H9 (cell line): ENCODE results near the gene ZER1. TPM values are rescaled to one million over a fixed set of nuclear protein-coding genes. Genes with fewer than 3 reads are reported as not detected.

Source experiments
- DNase-seq: peaks from one replicate; pipeline ENCODE4 v3.0.0-alpha.2; 2017
- H2AFZ ChIP-seq: one replicate; pipeline ENCODE4 v1.6.1; 2013; ENCODE audit warnings: mild to moderate bottlenecking, low read length, control low read depth, moderate library complexity
- H2AK5ac ChIP-seq: 2 replicates; pipeline ENCODE4 v1.6.1; 2013; ENCODE audit warnings: low read length, control low read depth, mixed read lengths; ENCODE audit not compliant: insufficient read length
- H2BK120ac ChIP-seq: one replicate; pipeline ENCODE4 v1.6.1; 2013; ENCODE audit warnings: low read depth, mild to moderate bottlenecking, low read length, control low read depth, inconsistent platforms; ENCODE audit not compliant: poor library complexity, severe bottlenecking
- H2BK12ac ChIP-seq: 2 replicates; pipeline ENCODE4 v1.6.1; 2013; ENCODE audit warnings: low read length, control low read depth, mixed read lengths, low read depth; ENCODE audit not compliant: insufficient read length
- H2BK15ac ChIP-seq: 2 replicates; pipeline ENCODE4 v1.6.1; 2013; ENCODE audit warnings: low read depth, low read length, control low read depth
- H2BK20ac ChIP-seq: one replicate; pipeline ENCODE4 v1.6.1; 2013; ENCODE audit warnings: low read depth, mild to moderate bottlenecking, low read length, control low read depth, inconsistent platforms; ENCODE audit not compliant: poor library complexity, severe bottlenecking
- H2BK5ac ChIP-seq: 2 replicates; pipeline ENCODE4 v1.6.1; 2013; ENCODE audit warnings: low read length, control low read depth, mixed read lengths; ENCODE audit not compliant: insufficient read length
- H3K14ac ChIP-seq: 2 replicates; pipeline ENCODE4 v1.6.1; 2013; ENCODE audit warnings: low read length, control low read depth; ENCODE audit not compliant: insufficient read depth
- H3K18ac ChIP-seq: 2 replicates; pipeline ENCODE4 v1.6.1; 2013; ENCODE audit warnings: low read depth, mild to moderate bottlenecking, mixed read lengths, low read length, control low read depth; ENCODE audit not compliant: insufficient read length
- H3K23ac ChIP-seq: 2 replicates; pipeline ENCODE4 v1.6.1; 2013; ENCODE audit warnings: low read length, control low read depth, mixed read lengths, low read depth; ENCODE audit not compliant: insufficient read length
- H3K23me2 ChIP-seq: 2 replicates; pipeline ENCODE4 v1.6.1; 2013; ENCODE audit warnings: low read depth, mild to moderate bottlenecking, mixed read lengths, low read length, control low read depth; ENCODE audit not compliant: insufficient read length, poor library complexity, severe bottlenecking
- H3K27ac ChIP-seq: 2 replicates; pipeline ENCODE4 v1.5.1; 2013; ENCODE audit warnings: low read length, control low read depth, mixed read lengths, low read depth; ENCODE audit not compliant: insufficient read length
- H3K27me3 ChIP-seq: 2 replicates; pipeline ENCODE4 v1.6.1; 2013; ENCODE audit warnings: low read length, control low read depth, inconsistent platforms; ENCODE audit not compliant: insufficient read depth
- H3K4ac ChIP-seq: 2 replicates; pipeline ENCODE4 v1.6.1; 2013; ENCODE audit warnings: low read depth, mild to moderate bottlenecking, control low read depth, inconsistent platforms, low read length, moderate library complexity
- H3K4me1 ChIP-seq: 2 replicates; pipeline ENCODE4 v1.6.1; 2013; ENCODE audit warnings: low read length, control low read depth, inconsistent platforms; ENCODE audit not compliant: insufficient read depth
- H3K4me2 ChIP-seq: 2 replicates; pipeline ENCODE4 v1.6.1; 2013; ENCODE audit warnings: low read length, control low read depth, mixed read lengths; ENCODE audit not compliant: insufficient read length, insufficient read depth
- H3K56ac ChIP-seq: 2 replicates; pipeline ENCODE4 v1.6.1; 2013; ENCODE audit warnings: low read depth, mild to moderate bottlenecking, mixed read lengths, low read length, control low read depth; ENCODE audit not compliant: insufficient read length
- H3K79me1 ChIP-seq: 2 replicates; pipeline ENCODE4 v1.6.1; 2013; ENCODE audit warnings: low read depth, mild to moderate bottlenecking, moderate library complexity, low read length, control low read depth, inconsistent platforms; ENCODE audit not compliant: insufficient read depth, poor library complexity, severe bottlenecking
- H3K79me2 ChIP-seq: 2 replicates; pipeline ENCODE4 v1.6.1; 2013; ENCODE audit warnings: low read length, control low read depth, inconsistent platforms; ENCODE audit not compliant: insufficient read depth
- H3K9ac ChIP-seq: 2 replicates; pipeline ENCODE4 v1.6.1; 2013; ENCODE audit warnings: low read length, control low read depth, mixed read lengths; ENCODE audit not compliant: insufficient read length; ENCODE audit errors: extremely low read depth
- H3K9me3 ChIP-seq: one replicate; pipeline ENCODE4 v1.6.1; 2013; ENCODE audit warnings: low read depth, low read length, inconsistent platforms; ENCODE audit not compliant: control insufficient read depth
- H3T11ph ChIP-seq: one replicate; pipeline ENCODE4 v1.6.1; 2013; ENCODE audit warnings: mild to moderate bottlenecking, low read length, control low read depth, inconsistent platforms
- H4K20me1 ChIP-seq: one replicate; pipeline ENCODE4 v1.6.1; 2013; ENCODE audit not compliant: control insufficient read depth, insufficient read length, insufficient read depth
- H4K5ac ChIP-seq: 2 replicates; pipeline ENCODE4 v1.6.1; 2013; ENCODE audit warnings: low read depth, mild to moderate bottlenecking, mixed read lengths, low read length, control low read depth; ENCODE audit not compliant: insufficient read length
- H4K8ac ChIP-seq: replicated peaks from 2 replicates; pipeline ENCODE4 v1.6.1; 2013; ENCODE audit warnings: low read length, control low read depth, mixed read lengths, low read depth; ENCODE audit not compliant: insufficient read length
- H4K91ac ChIP-seq: 2 replicates; pipeline ENCODE4 v1.6.1; 2013; ENCODE audit warnings: low read depth, mild to moderate bottlenecking, moderate library complexity, mixed read lengths, low read length, control low read depth; ENCODE audit not compliant: insufficient read length
- H3K27ac Mint-ChIP-seq, 3 experiments: 2 replicates in 2 of 3; 3 replicates in 1 of 3; pipeline ENCODE4 v1.8.0; 2020 to 2021; ENCODE audit warnings: mixed read lengths in 3 of 3, mild to moderate bottlenecking in 1 of 3, moderate library complexity in 1 of 3
- H3K27me3 Mint-ChIP-seq: 2 replicates; pipeline ENCODE4 v1.8.0; 2021; ENCODE audit warnings: low read depth, mild to moderate bottlenecking, moderate library complexity, mixed read lengths
- H3K36me3 Mint-ChIP-seq, 3 experiments: 2 replicates in 2 of 3; 3 replicates in 1 of 3; pipeline ENCODE4 v1.8.0; 2020 to 2021; ENCODE audit warnings: low read depth in 3 of 3, mixed read lengths in 3 of 3; ENCODE audit not compliant: insufficient read depth in 1 of 3
- H3K4me1 Mint-ChIP-seq, 2 experiments: 2 replicates each; pipeline ENCODE4 v1.8.0; 2020; ENCODE audit warnings: mixed read lengths in 2 of 2
- H3K4me3 Mint-ChIP-seq, 2 experiments: 2 replicates in 1 of 2; 3 replicates in 1 of 2; pipeline ENCODE4 v1.8.0; 2020 to 2021; ENCODE audit warnings: mild to moderate bottlenecking in 2 of 2, mixed read lengths in 2 of 2, moderate library complexity in 1 of 2
- H3K9me3 Mint-ChIP-seq, 2 experiments: 2 replicates in 1 of 2; 3 replicates in 1 of 2; pipeline ENCODE4 v1.8.0; 2020; ENCODE audit warnings: mild to moderate bottlenecking in 2 of 2, mixed read lengths in 2 of 2, moderate library complexity in 1 of 2
- CTCF ChIP-seq: fragments of 200-600 bp; sonication (generic); conservative IDR thresholded peaks from 3 replicates; pipeline ENCODE4 v1.8.0; 2021; ENCODE audit warnings: antibody characterized with exemption, mild to moderate bottlenecking
- WGBS: extraction: QIAGEN DNeasy Blood & Tissue Kit; methylation state at CpG from one replicate; pipeline ENCODE4 v1.1.7; 2013; ENCODE audit warnings: missing lambda C conversion rate, low lambda C conversion rate, mixed read lengths; ENCODE audit not compliant: insufficient read length; ENCODE audit errors: extremely low coverage; 5-methylcytosine and 5-hydroxymethylcytosine counted together
- total RNA-seq: library from RNA; stranded (reverse); gene quantifications from 2 replicates; pipeline ENCODE4 v1.2.1, GENCODE V29; 2021

ZER1 gene
- total RNA-seq, 1 experiment from 2014 or later, result 24.2 TPM

GRCh38 chr9:128757602-128758001, 14.1 kb downstream of the ZER1 start:
- no peaks in the 10 kb centered on the region for H3K79me1 ChIP-seq
- H3K9me3 ChIP-seq, result no peaks in the 10 kb centered on the region

More at GRCh38 chr9:128757602-128758001, 14.1 kb downstream of the ZER1 start:
- Mint-ChIP-seq H3K9me3 (no peaks in the 10 kb centered on the region), H3K4me3 (no peak overlapping the region), H3K27me3 (no peaks in the 10 kb centered on the region), H3K4me1 (0 out of 4 replicates have a peak, but pooled peaks cover 2 to 4% of the 10 kb centered on the region in 2 experiments), H3K36me3 (peaks cover 0 to 4% (median under 1%) of the 10 kb centered on the region in 3 experiments; a peak in 1 of 7 replicates), H3K27ac (no peak overlapping the region)
- no peaks in the 10 kb centered on the region for H3K23me2 ChIP-seq
- no peaks in the 10 kb centered on the region for H3K79me2 ChIP-seq
- no peak overlapping the region for H4K5ac ChIP-seq
- H3K14ac ChIP-seq, result no peak overlapping the region
- TF ChIP-seq CTCF, result no peak
- H3K27me3 ChIP-seq, result no peaks in the 10 kb centered on the region
- no peak overlapping the region for H4K8ac ChIP-seq
- H3K23ac ChIP-seq, result no peak overlapping the region
- H3K18ac ChIP-seq, result no peak overlapping the region
- H2AK5ac ChIP-seq, result no peak overlapping the region
- H3T11ph ChIP-seq, result no peak overlapping the region
- no peak for DNase-seq
- no peak overlapping the region for H4K91ac ChIP-seq
- no peaks in the 10 kb centered on the region for H3K4me1 ChIP-seq
- no peaks in the 10 kb centered on the region for H4K20me1 ChIP-seq
- no peak overlapping the region for H2BK120ac ChIP-seq
- no peak overlapping the region for H3K4ac ChIP-seq
- H2AFZ ChIP-seq, result no peak overlapping the region
- no peak overlapping the region for H2BK5ac ChIP-seq
- no peak overlapping the region for H3K9ac ChIP-seq
- H3K56ac ChIP-seq, result no peak overlapping the region
- WGBS, result no CpG with 5 or more reads among the region's 6 CpGs
- no peak overlapping the region for H3K4me2 ChIP-seq
- H2BK20ac ChIP-seq, result no peak overlapping the region
- no peak overlapping the region for H2BK15ac ChIP-seq
- no peak overlapping the region for H2BK12ac ChIP-seq
- no peak overlapping the region for H3K27ac ChIP-seq
